ENCODE measurements around the gene TMEM229B. TPM values are rescaled to one million over a fixed set of nuclear protein-coding genes. Genes with fewer than 3 reads are reported as not detected.

Gene TMEM229B
- total RNA-seq, 2 experiments from 2014 or later = 9.9 to 10.0 TPM

GRCh38 chr14:67526181-67526580, 37.7 kb upstream of the TMEM229B start:
- POLR2A ChIA-PET = interaction anchor here (0.8 kb wide), 1 partner anchor 9 kb away, joined by 3 read pairs; no protein-coding TSS in a partner anchor
- H3K9me3 Mint-ChIP-seq (ENCODE audit: insufficient read depth) = no peaks in the 10 kb centered on the region
- H3K27me3 Mint-ChIP-seq (ENCODE audit: low read depth) = peaks cover 58% of the 10 kb centered on the region
- CTCF ChIA-PET = interaction anchor here (0.9 to 6.3 kb wide), 26 partner anchors 9 to 177 kb away, joined by 3 to 77 read pairs (median 6); partner anchors contain the start of genes PIGH and TMEM229B
- H3K4me1 Mint-ChIP-seq (ENCODE audit: low read depth) = no peaks in the 10 kb centered on the region
- ATAC-seq = no peak
- H3K4me3 Mint-ChIP-seq = no peak overlapping the region
- no peaks in the 10 kb centered on the region for H3K36me3 Mint-ChIP-seq (ENCODE audit: low read depth)
- H3K27ac Mint-ChIP-seq = no peak overlapping the region
- DNase-seq = no peak

- ATAC-seq (no peak), DNase-seq (no peak)
- Mint-ChIP-seq H3K27ac (no peak overlapping the region), H3K36me3 (ENCODE audit: low read depth) (no peaks in the 10 kb centered on the region), H3K4me1 (ENCODE audit: low read depth) (no peaks in the 10 kb centered on the region), H3K4me3 (no peak overlapping the region), H3K27me3 (ENCODE audit: low read depth) (peaks cover 56% of the 10 kb centered on the region), H3K9me3 (ENCODE audit: insufficient read depth) (no peaks in the 10 kb centered on the region)
- ChIA-PET POLR2A (no interaction called here), CTCF (interaction anchor here (0.9 to 6.3 kb wide), 13 partner anchors 9 to 178 kb away, joined by 3 to 77 read pairs (median 12); partner anchors contain the start of gene TMEM229B)
These were observed 36.9 kb upstream of the TMEM229B start for GRCh38 chr14:67525389-67525788.

DNA sequence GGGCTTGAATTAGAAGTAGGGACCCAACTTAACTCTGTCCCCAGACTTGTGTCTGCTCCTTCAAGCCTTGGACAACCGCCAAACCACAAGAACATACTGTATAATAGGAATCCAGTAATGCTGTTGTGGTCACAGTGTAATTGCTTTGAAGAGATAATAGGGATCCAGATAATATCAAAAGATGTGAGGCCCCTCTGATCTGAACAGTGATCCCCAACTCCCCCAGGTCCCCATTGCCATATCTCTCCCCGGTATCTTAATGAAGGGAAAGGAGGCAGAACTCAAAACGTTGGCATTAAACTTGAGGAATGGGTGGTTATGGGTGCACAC, 36.1 kb upstream of the TMEM229B start:
- no peak for ATAC-seq
- CTCF ChIA-PET = interaction anchor here (2.0 to 5.3 kb wide), 4 partner anchors 11 to 46 kb away, joined by 4 to 77 read pairs (median 19); no protein-coding TSS in a partner anchor
- Mint-ChIP-seq H3K27me3 (ENCODE audit: low read depth) (peaks cover 56% of the 10 kb centered on the region), H3K4me1 (ENCODE audit: low read depth) (no peaks in the 10 kb centered on the region), H3K9me3 (ENCODE audit: insufficient read depth) (no peaks in the 10 kb centered on the region), H3K27ac (no peak overlapping the region), H3K4me3 (no peak overlapping the region), H3K36me3 (ENCODE audit: low read depth) (no peaks in the 10 kb centered on the region)
- POLR2A ChIA-PET = no interaction called here
- DNase-seq = no peak

DNA sequence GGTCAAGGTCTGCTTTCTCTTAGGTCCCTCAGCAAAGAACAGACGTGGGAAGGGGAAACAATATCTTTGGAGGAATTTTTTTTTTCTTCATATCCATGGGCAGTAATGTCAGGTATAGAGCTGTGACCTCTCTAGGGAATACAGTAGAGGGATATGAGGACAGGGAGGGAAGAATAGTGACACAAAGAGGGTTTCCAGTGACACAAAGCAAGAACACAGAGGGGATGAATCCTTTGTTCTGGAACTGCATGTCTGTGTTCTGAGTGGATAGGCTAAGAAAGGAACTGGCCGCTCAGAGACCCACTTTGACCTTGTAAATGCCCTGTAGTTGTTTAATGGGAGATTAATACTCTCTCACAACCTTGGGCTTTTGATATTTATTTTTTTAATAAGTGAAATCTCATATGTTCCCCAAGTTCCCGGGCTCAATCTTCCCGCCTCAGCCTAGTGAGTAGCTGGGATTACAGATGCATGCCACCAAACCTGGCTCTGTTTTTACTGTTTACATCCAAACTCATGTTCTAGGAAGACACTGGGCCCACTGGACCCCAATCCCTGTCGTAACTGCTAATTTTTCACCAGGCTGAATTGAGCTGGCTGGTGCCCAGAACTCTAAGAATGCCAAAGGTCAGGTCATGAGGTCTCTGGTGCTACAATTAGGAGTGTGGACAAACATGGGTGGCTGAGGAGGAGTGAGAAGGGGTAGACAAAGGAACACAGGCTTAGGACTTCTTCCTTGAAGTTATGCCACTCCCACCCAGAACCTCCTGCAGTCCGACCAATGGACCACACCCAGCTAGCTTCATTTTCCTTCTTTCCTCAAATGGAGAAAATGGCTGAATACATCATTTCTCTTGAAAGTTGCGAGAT, 35.5 kb upstream of the TMEM229B start:
- DNase-seq = no peak
- CTCF ChIA-PET = interaction anchor here (0.7 to 5.3 kb wide), 3 partner anchors 12 to 180 kb away, joined by 3 to 77 read pairs (median 4); no protein-coding TSS in a partner anchor

DNA sequence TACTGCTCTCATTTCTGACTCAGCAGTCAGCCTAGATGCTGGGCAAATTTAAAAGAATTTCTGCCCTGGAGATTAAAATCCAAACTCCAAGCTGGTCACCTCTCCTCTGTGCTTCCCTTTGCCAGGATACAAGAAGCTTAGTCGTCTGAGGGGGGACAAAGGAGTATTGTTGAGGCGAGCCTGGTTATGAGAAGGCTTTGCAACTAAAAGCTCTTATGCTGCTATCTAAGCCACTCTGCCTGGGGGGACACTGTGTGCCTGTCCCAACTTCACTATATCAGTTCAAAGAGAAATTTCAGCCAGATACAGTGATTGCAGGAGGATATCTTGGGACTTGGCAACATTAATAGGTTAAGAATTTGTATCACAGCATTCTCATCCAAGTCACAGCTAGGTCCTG, 33.7 kb upstream of the TMEM229B start:
- no peak overlapping the region for H3K27ac Mint-ChIP-seq
- no peaks in the 10 kb centered on the region for H3K4me1 Mint-ChIP-seq (ENCODE audit: low read depth)
- no peaks in the 10 kb centered on the region for H3K9me3 Mint-ChIP-seq (ENCODE audit: insufficient read depth)
- H3K27me3 Mint-ChIP-seq (ENCODE audit: low read depth) = peaks cover 53% of the 10 kb centered on the region
- ATAC-seq = no peak
- DNase-seq = no peak
- H3K4me3 Mint-ChIP-seq = no peak overlapping the region
- CTCF ChIA-PET = interaction anchor here (0.9 kb wide), 1 partner anchor 49 kb away, joined by 3 read pairs; no protein-coding TSS in a partner anchor
- POLR2A ChIA-PET = no interaction called here
- H3K36me3 Mint-ChIP-seq (ENCODE audit: low read depth) = no peaks in the 10 kb centered on the region

More for the DNA sequence above, 35.5 kb upstream of the TMEM229B start:
- Mint-ChIP-seq H3K36me3 (ENCODE audit: low read depth) (no peaks in the 10 kb centered on the region), H3K27ac (no peak overlapping the region), H3K9me3 (ENCODE audit: insufficient read depth) (no peaks in the 10 kb centered on the region), H3K4me1 (ENCODE audit: low read depth) (no peaks in the 10 kb centered on the region), H3K27me3 (ENCODE audit: low read depth) (peaks cover 55% of the 10 kb centered on the region), H3K4me3 (no peak overlapping the region)
- ATAC-seq = no peak
- POLR2A ChIA-PET = no interaction called here

DNA sequence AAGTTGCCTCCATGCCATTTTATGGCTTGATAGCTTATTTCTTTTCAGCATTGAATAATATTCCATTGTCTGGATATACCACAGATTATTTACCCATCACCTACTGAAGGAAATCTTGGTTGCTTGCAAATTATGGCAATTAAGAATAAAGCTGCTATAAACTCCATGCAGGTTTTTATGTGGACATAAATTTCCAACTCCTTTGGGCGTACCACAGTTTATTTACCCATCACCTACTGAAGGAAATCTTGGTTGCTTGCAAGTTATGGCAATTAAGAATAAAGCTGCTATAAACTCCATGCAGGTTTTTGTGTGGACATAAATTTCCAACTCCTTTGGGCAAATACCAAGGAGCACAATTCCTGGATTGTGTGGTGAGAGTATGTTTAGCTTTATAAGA, 32.0 kb upstream of the TMEM229B start:
- H3K27me3 Mint-ChIP-seq (ENCODE audit: low read depth) = peaks cover 54% of the 10 kb centered on the region

DNA sequence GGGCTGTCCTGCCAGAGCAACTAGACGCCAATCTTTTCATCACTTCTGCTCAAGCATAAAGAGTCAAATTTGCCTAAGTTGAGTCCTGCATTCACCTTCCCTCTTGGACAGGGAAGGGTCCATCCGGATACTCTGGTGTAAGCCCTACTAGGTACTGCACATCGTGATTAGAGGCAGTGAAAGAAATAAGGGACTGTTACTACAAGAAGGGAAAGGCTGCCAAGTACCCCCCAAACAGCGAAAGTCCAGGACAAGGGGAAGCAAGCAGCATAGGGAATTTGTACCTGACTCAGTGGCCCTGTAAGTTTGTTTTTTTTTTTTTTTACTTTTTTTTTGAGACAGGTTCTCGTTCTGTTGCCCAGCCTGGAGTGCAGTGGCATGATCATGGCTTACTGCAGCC, 30.9 kb upstream of the TMEM229B start:
- CTCF ChIA-PET = interaction anchor here (0.7 to 1.4 kb wide), 4 partner anchors 8 to 194 kb away, joined by 3 to 4 read pairs (median 3); no protein-coding TSS in a partner anchor
- H3K9me3 Mint-ChIP-seq (ENCODE audit: insufficient read depth) = no peaks in the 10 kb centered on the region
- H3K4me3 Mint-ChIP-seq = no peak overlapping the region
- POLR2A ChIA-PET = no interaction called here
- DNase-seq (no peak), ATAC-seq (no peak)
- H3K36me3 Mint-ChIP-seq (ENCODE audit: low read depth) = no peaks in the 10 kb centered on the region
- H3K27ac Mint-ChIP-seq = no peak overlapping the region
- H3K27me3 Mint-ChIP-seq (ENCODE audit: low read depth) = peaks cover 48% of the 10 kb centered on the region
- H3K4me1 Mint-ChIP-seq (ENCODE audit: low read depth) = peaks cover 16% of the 10 kb centered on the region

More for the DNA sequence above, 32.0 kb upstream of the TMEM229B start:
- CTCF ChIA-PET = interaction anchor here (0.7 to 1.2 kb wide), 3 partner anchors 10 to 51 kb away, joined by 3 to 4 read pairs (median 3); no protein-coding TSS in a partner anchor
- ATAC-seq (no peak), DNase-seq (no peak)
- H3K27ac Mint-ChIP-seq = no peak overlapping the region
- peaks cover 12% of the 10 kb centered on the region for H3K4me1 Mint-ChIP-seq (ENCODE audit: low read depth)
- POLR2A ChIA-PET = no interaction called here
- H3K36me3 Mint-ChIP-seq (ENCODE audit: low read depth) = no peaks in the 10 kb centered on the region
- no peaks in the 10 kb centered on the region for H3K9me3 Mint-ChIP-seq (ENCODE audit: insufficient read depth)
- H3K4me3 Mint-ChIP-seq = no peak overlapping the region

- H3K27me3 Mint-ChIP-seq (ENCODE audit: low read depth) = peaks cover 38% of the 10 kb centered on the region
- ChIA-PET CTCF (interaction anchor here (1.1 to 2.5 kb wide), 4 partner anchors 10 to 90 kb away, joined by 3 to 13 read pairs (median 4); no protein-coding TSS in a partner anchor), POLR2A (interaction anchor here (0.7 kb wide), 1 partner anchor 9 kb away, joined by 3 read pairs; no protein-coding TSS in a partner anchor)
- DNase-seq (no peak), ATAC-seq (no peak)
- no peaks in the 10 kb centered on the region for H3K9me3 Mint-ChIP-seq (ENCODE audit: insufficient read depth)
- H3K4me3 Mint-ChIP-seq = no peak overlapping the region
- H3K36me3 Mint-ChIP-seq (ENCODE audit: low read depth) = no peaks in the 10 kb centered on the region
- H3K4me1 Mint-ChIP-seq (ENCODE audit: low read depth) = peaks cover 23% of the 10 kb centered on the region
- H3K27ac Mint-ChIP-seq = no peak overlapping the region
These were observed 28.6 kb upstream of the TMEM229B start for GRCh38 chr14:67517083-67517482.

DNA sequence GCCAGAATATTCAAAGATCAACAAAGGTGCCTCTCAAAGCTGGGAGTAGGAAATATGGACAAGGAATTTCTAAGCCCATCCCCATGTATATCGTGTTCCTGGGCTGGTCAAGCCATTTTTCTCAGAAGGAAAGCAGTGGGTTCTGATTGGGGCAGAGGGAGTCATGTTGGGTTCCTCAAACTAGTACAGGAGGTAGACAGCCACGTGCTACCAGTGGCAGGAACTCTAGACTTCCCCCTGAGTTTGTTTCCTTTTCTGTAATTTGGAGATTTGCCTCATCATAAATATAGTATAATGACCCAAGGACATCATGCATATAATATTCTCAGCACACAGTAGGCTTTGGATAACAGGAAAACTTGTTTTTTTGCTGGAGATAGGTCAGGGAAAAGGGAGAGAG, 28.2 kb upstream of the TMEM229B start:
- H3K9me3 Mint-ChIP-seq (ENCODE audit: insufficient read depth) = no peaks in the 10 kb centered on the region
- DNase-seq = no peak
- peak overlapping the region; percentile 23 for H3K4me3 Mint-ChIP-seq
- no peak for ATAC-seq
- H3K4me1 Mint-ChIP-seq (ENCODE audit: low read depth) = peaks cover 23% of the 10 kb centered on the region
- peaks cover 37% of the 10 kb centered on the region for H3K27me3 Mint-ChIP-seq (ENCODE audit: low read depth)
- ChIA-PET POLR2A (no interaction called here), CTCF (interaction anchor here (1.1 to 2.5 kb wide), 5 partner anchors 10 to 89 kb away, joined by 3 to 13 read pairs (median 3); no protein-coding TSS in a partner anchor)
- H3K36me3 Mint-ChIP-seq (ENCODE audit: low read depth) = no peaks in the 10 kb centered on the region
- no peak overlapping the region for H3K27ac Mint-ChIP-seq

DNA sequence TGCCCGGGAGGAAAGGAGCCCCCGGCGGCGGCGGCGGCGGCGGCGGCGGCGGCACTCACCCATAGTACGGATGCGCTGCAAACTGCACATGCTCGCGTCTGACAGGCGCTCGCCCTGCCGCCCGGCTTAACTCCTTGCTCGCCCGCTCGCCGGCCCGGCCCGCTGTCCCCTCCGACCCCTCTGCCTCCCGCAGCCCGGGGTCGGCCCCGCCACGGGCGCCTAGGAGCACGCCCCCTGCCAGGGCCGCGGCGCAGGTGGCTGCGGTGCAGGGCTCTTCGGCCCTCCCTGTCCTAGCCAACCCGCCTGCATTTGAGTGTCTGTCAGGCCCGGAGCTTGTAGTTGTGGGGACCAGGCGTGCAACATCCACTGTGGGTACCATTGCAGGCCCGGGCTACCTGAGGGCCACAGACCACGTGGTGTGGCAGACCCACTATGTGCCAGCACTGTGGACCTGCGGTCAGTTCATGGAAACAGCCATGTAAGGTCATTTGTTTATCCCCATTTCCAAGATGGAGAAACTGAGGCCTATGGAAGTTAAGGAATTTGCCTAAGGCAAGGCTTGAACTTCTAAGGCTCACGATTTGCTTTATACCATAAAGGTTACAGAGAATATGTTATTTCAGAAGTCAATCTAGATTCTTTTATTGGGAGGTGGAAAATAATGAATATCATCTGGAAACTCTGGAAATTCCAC, 27.0 kb upstream of the TMEM229B start:
- POLR2A ChIA-PET = no interaction called here
- Mint-ChIP-seq H3K27ac (no peak overlapping the region), H3K4me1 (ENCODE audit: low read depth) (peaks cover 23% of the 10 kb centered on the region), H3K9me3 (ENCODE audit: insufficient read depth) (no peaks in the 10 kb centered on the region), H3K36me3 (ENCODE audit: low read depth) (no peaks in the 10 kb centered on the region), H3K27me3 (ENCODE audit: low read depth) (peaks cover 35% of the 10 kb centered on the region), H3K4me3 (peak overlapping the region; percentile 55)
- CTCF ChIA-PET = interaction anchor here (0.6 to 2.5 kb wide), 5 partner anchors 11 to 88 kb away, joined by 3 to 13 read pairs (median 4); no protein-coding TSS in a partner anchor
- peak; percentile 71 for ATAC-seq
- DNase-seq = peak; percentile 43

DNA sequence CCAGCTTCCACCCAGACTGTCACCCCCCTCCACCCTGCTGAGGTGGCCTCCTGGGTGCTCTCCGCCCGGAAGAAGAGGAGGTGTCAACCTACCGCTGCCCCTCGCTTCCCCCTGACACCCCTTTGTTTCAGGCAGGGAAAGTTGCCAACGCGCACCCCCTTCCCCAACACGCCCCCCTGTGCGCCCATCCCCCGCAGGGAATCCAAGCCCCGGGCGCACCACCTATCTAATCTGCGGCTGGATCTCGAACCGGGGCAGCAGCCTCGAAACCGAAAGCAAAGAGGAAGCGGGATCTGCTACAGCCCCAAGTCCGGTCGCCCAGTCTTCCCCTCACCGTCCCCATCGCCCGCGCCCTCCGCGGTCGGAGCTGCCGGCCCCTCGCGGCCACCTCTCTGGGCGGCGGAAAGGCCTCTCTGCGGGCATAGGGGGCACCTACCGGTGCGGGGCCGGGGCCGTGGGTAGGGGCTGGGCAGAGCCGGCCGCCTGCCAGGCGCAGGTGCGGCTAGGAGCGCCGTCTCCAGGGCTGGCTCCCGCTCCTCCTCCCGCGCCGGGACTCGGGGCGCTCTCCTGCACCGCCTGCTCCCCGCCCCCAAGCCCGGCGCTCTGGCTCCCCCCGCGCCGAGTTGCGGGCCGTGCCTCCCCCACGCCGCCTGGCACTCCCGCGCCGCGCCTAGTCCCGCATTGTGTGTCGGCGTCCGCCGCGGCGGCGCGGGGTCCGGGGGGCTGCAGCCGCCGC, 26.3 kb upstream of the TMEM229B start:
- peaks cover 23% of the 10 kb centered on the region for H3K4me1 Mint-ChIP-seq (ENCODE audit: low read depth)
- ATAC-seq = peak; percentile 78
- H3K4me3 Mint-ChIP-seq = peak overlapping the region; percentile 80
- DNase-seq = peak; percentile 61
- no peaks in the 10 kb centered on the region for H3K36me3 Mint-ChIP-seq (ENCODE audit: low read depth)
- no peaks in the 10 kb centered on the region for H3K9me3 Mint-ChIP-seq (ENCODE audit: insufficient read depth)
- CTCF ChIA-PET = interaction anchor here (0.6 to 1.9 kb wide), 6 partner anchors 9 to 87 kb away, joined by 3 to 8 read pairs (median 4); no protein-coding TSS in a partner anchor
- peak overlapping the region; percentile 72 for H3K27ac Mint-ChIP-seq
- peaks cover 32% of the 10 kb centered on the region for H3K27me3 Mint-ChIP-seq (ENCODE audit: low read depth)
- POLR2A ChIA-PET = no interaction called here

All from activated CD8-positive, alpha-beta T cell treated with anti-CD3 and anti-CD28 coated beads, Interleukin-2, amount 10 ng/mL, durations not matched to agents 7 days and 5 days (primary cell).